ENCODE data around the gene ANKMY1.

DNA sequence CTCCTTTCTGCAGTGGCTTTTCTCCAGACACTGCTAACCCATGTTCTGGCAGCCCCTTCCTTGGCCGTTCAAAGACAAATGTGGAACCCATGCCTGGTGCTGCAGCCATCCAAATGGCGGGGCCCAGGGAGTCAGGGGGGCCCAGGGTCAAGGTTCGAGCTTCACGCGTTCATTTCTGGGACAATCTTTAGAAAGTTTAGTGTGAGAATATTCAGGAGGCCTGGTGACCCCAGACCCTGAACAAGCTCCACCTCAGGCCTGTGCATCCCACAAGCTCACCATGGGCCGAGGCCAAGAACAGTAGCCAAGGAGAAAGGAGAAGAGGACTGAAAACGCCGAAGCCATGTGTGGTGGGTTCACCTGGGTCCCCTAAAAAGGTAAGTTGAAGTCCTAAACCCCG is 54.4 kb downstream of the ANKMY1 start:
- TF ChIP-seq POLR2AphosphoS5 (IDR thresholded peaks at IDR 0.05) (no peak), POLR2A (IDR thresholded peaks at IDR 0.05; ENCODE audit: low read depth) (no peak)
- TF ChIP-seq, protein P1, sequence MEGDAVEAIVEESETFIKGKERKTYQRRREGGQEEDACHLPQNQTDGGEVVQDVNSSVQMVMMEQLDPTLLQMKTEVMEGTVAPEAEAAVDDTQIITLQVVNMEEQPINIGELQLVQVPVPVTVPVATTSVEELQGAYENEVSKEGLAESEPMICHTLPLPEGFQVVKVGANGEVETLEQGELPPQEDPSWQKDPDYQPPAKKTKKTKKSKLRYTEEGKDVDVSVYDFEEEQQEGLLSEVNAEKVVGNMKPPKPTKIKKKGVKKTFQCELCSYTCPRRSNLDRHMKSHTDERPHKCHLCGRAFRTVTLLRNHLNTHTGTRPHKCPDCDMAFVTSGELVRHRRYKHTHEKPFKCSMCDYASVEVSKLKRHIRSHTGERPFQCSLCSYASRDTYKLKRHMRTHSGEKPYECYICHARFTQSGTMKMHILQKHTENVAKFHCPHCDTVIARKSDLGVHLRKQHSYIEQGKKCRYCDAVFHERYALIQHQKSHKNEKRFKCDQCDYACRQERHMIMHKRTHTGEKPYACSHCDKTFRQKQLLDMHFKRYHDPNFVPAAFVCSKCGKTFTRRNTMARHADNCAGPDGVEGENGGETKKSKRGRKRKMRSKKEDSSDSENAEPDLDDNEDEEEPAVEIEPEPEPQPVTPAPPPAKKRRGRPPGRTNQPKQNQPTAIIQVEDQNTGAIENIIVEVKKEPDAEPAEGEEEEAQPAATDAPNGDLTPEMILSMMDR (IDR thresholded peaks at IDR 0.05): no peak
